NB4 (cell line): ENCODE measurements around the gene KIAA1217.

Source experiments
- CTCF ChIP-seq: IDR thresholded peaks from one replicate; pipeline ENCODE4 v1.5.1; 2012; ENCODE audit warnings: low read depth, low read length
- MAX ChIP-seq: IDR thresholded peaks from 2 replicates; pipeline ENCODE4 v1.6.1; 2011; ENCODE audit warnings: low read depth, low read length
- MYC ChIP-seq: IDR thresholded peaks from 2 replicates; pipeline ENCODE4 v1.6.1; 2011; ENCODE audit warnings: low read depth, low read length
- POLR2A ChIP-seq: IDR thresholded peaks from 2 replicates; pipeline ENCODE4 v1.6.1; 2011; ENCODE audit warnings: mild to moderate bottlenecking; ENCODE audit not compliant: insufficient read length; ENCODE audit errors: extremely low read depth

- no peak for TF ChIP-seq CTCF
- TF ChIP-seq POLR2A = no peak
- no peak for TF ChIP-seq MYC
- TF ChIP-seq MAX = no peak
Observed at GRCh38 chr10:24371396-24371795, 162.5 kb downstream of the KIAA1217 start.
